IPS-11a (cell line): ENCODE measurements around the gene LMLN.
"Not testable (repeated sequence)": the region's sequence is repeated elsewhere in the genome, so short reads cannot be mapped to it uniquely, and the experiment has no call there.

Experiments
- H3K4me3 ChIP-seq: one replicate; pipeline ENCODE4 v1.5.1; 2013; ENCODE audit warnings: low read depth, low read length, control low read depth

The LMLN gene

DNA sequence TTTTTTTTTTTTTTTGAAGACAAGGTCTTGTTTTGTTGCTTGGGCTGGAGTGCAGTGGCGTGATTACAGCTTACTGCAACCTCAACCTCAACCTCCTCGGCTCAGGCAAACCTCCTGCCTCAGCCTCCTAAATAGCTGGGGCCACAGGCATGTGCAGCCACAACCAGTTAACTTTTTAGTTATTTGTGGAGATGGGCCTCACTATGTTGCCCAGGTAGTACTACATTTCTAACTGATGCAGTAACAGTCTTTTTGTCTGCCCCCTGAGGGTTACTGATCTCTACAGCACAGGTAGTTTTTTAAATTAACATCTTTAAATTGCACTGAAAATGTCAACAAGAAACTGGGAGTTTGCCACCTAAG lies 3.4 kb upstream of the LMLN start:
- H3K4me3 ChIP-seq: no peak overlapping the region

- no peak overlapping the region for H3K4me3 ChIP-seq
Measured at GRCh38 chr3:197957790-197958133, 2.3 kb upstream of the LMLN start.

DNA sequence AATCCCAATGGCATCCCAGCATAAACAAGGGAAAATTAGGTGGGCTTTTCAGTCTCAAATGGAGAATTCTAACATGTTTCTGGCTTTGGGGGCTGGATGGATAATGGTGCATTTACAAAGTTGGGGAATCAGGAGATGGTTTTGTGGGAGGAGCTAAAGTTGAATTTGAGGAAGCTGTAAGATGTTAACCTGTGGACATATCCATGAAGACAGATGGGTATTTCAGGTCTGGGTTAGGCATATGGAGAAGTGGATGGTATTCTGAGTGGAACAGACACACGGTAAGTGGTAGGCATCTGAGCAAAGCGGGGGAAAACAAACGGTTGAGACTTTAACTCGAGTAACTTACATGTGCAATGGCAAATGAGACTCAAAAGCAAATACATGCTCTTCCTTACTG lies 1.7 kb upstream of the LMLN start:
- no peak overlapping the region for H3K4me3 ChIP-seq

- not testable (repeated sequence) for H3K4me3 ChIP-seq
Measured at GRCh38 chr3:197958848-197959247, 1.2 kb upstream of the LMLN start.

- peak overlapping the region; percentile 50 for H3K4me3 ChIP-seq
Measured at GRCh38 chr3:197959500-197959890, 522 bp upstream of the LMLN start.

GRCh38 chr3:197960694-197961581 lies 921 bp downstream of the LMLN start:
- peak overlapping the region; percentile 66 for H3K4me3 ChIP-seq

DNA sequence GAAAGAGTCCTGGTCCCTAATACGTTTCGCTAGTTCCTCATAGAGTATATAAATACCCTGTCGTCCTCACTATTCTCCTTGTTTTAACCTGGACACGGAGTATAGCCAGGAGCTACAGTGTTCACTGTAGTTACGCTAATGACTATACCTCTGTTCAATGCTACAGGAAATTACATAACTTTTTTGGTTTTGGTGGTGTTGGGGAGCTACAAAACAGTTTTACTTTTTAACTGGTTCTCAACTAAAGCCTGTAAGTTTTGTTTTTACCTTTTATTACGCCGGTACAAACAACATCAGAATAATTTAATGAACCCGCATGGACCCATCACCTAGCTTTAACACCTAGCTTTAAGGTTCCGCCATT lies 1.5 kb downstream of the LMLN start:
- no peak overlapping the region for H3K4me3 ChIP-seq

DNA sequence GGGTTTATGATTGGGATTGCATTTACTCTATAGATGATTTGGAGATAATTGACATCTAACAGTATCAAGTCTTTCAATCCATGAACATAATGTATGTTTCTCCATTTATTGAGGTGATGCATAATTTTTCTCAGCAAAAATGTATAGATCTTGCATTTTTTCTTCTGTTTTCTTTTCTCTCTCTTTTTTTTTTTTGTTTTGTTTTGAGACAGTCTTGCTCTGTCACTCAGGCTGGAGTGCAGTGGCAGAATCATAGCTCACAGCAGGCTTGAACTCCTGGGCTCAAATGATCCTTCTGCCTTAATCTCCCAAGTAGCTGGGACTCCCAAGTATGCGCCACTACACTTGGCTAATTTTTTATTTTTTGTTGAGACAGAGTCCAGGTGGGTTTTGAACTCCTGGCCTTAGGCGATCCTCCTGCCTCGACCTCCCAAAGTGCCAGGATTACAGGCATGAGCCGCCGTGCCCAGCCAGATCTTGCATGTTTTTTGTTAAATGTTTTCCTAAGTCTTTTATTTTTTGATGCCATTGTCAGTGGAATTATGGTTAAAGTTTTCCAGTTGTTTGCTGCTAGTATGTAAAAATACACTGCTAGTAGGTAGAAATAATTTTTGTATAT lies 3.1 kb downstream of the LMLN start:
- no peak overlapping the region for H3K4me3 ChIP-seq

DNA sequence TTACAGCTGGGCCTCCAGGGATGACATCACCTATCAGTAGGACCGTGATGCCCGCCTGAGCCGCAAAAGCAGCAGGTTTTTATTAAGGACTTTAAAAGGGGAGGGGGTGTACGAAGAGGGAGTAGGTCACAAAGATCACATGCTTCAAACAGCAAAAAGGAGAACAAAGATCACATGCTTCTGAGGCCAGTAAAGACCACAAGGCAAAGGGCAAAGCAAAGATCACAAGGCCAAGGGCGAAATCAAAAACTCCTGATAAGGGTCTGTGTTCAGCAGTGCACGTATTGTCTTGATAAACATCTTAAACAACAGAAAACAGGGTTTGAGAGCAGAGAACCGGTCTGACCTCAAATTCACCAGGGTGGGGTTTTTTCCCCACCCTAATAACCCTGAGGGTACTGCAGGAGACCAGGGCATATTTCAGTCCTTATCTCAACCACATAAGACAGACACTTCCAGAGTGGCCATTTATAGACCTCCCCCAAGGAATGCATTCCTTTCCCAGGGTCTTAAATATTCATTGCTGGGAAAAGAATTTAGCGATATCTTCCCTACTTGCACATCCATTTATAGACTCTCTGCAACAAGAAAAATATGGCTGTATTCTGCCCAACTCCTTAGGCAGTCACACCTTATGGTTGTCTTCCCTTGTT lies 7.4 kb downstream of the LMLN start:
- H3K4me3 ChIP-seq: not testable (repeated sequence)

GRCh38 chr3:197970588-197970987 lies 10.6 kb downstream of the LMLN start:
- H3K4me3 ChIP-seq: no peak overlapping the region

- H3K4me3 ChIP-seq: no peak overlapping the region
Measured at GRCh38 chr3:197974016-197974415, 14.0 kb downstream of the LMLN start.

DNA sequence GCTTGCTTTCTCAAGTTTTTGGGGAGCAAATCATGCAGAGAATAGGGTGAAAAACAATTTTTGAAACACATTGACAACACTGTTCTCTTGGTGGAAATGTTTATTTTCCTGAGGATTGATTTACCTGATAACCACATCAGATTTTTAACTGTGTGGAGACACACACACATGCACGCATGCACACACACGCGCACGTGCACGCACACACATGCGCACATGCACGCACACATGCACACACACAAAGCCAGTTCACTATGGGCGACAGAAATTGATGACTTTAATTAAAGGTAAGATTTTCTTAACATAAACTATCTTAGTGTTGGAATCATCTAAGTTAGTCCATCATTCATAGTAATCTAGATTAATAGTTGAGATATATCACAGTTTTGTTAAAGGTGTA lies 15.3 kb downstream of the LMLN start:
- no peak overlapping the region for H3K4me3 ChIP-seq

DNA sequence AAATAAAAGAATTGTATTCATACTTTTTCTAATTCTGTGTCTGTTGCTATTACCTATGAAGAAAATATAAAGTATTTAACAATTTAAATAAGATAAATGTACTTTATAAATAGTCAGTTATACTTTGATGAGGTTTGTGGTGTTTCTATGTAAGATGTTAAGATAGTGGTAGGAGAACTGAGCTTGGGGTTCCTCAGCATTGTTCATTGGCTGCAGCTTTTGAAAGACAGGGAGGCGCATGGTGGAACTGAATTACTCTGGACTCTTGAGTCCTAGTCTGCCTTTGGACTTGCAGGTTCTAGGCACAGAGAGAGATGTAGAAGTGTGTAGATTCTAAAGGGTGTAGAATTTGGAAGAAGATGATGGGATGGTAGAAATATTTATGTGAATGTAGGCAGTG lies 23.1 kb downstream of the LMLN start:
- no peak overlapping the region for H3K4me3 ChIP-seq

- no peak overlapping the region for H3K4me3 ChIP-seq
Measured at GRCh38 chr3:197989651-197990050, 29.6 kb downstream of the LMLN start.

DNA sequence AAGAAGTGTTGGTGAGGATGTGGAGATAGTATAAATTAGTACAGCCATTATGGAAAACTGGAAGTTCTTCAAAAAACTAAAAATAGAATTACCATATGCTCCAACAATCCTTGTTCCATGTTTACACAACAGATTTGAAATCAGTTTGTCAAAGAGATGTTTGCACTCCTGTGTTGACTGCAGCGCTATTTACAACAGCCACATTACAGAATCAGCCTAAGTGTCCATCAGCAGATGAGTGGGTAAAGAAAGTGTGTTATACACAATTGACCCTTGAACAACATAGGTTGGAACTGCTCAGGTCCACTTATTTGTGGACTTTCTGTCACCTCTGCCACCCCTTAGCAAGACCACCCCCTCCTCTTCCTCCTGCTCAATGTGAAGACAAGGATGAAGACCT lies 34.7 kb downstream of the LMLN start:
- H3K4me3 ChIP-seq: no peak overlapping the region

DNA sequence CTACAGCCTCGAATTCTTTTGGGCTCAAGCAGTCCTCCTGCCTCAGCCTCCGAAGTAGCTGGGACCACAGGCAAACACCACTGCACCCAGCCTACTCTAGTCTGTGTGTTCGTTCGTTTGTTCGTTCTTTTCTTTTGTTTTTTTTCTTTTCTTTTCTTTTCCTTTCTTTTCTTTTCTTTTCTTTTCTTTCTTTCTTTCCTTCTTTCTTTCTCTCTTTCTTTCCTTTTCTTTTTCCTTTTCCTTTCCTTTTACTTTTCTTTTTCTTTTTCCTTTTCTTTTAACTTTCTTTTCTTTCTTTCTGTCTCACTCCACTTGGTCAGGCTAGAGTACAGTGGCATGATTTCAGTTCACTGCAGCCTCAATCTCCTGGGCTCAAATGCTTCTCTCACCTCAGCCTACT lies 36.8 kb downstream of the LMLN start:
- H3K4me3 ChIP-seq: no peak overlapping the region

DNA sequence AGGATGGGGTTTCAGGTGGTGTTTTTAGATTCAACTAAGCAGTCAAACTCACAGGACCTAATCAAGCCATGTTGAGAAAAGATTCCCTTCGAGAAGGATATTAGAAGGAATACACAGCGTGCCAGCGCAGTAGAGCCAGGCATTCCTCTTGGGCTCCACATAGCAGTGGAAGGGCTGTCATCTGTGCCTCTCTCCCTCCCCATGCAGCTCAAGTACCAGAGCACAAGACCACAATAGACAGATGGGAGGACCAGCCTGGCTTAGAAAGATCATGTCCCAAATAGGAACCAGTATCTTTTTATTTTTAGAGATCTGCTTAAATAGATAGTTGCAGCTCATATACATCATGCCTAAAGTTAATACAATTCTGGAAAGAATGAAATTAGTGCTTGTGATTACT lies 37.9 kb downstream of the LMLN start:
- H3K4me3 ChIP-seq: no peak overlapping the region

DNA sequence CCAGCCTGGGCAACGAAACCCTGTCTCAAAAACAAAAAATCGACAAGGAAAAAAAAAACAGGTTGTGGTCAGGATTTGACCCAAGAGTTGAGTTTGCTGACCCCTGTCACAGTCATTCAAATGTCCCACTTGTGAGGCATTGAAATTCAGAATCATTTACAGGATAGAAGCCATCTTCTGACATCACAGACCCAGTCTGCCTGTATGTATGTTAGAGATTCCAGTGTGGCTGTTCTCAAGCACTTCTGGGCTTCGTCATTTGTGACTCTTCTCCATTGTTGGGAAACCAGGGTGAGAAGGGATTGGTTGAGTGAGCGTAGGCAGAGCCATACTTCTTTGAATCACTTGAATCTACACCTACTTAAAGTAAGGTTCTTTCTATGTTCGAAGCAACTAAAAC lies 57.1 kb downstream of the LMLN start:
- no peak overlapping the region for H3K4me3 ChIP-seq

GRCh38 chr3:198018416-198018815 lies 58.4 kb downstream of the LMLN start:
- no peak overlapping the region for H3K4me3 ChIP-seq

- H3K4me3 ChIP-seq: no peak overlapping the region
Measured at GRCh38 chr3:198019115-198019514, 59.1 kb downstream of the LMLN start.

GRCh38 chr3:198021320-198021719 lies 61.3 kb downstream of the LMLN start:
- H3K4me3 ChIP-seq: no peak overlapping the region

DNA sequence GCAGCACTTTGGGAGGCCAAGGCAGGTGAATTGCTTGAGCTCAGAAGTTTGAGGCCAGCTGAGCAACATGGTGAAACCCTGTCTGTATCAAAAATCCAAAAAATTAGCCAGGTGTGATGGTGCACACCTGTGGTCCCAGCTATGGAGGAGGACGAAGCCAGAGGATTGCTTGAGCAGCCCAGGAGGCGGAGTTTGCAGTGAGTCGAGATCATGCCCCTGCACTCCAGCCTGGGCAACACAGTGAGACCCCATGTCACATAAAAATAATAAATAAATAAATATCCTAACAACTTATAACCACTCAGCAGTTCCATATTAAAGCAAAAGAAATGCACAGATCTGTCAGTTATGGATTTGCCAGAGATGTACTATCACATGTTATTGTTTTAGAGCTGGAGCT lies 62.6 kb downstream of the LMLN start:
- H3K4me3 ChIP-seq: no peak overlapping the region
